SIG-M5 treated with dmso at 0.1 percent for 504 hours (cell line): Measurements from ENCODE around the gene H2BK1.
A peak's percentile ranks its signal among the peaks of the same experiment; 100 is the strongest.

ENCODE experiments used
- DNase-seq: peaks from one replicate; lab custom pipeline; 2025; ENCODE audit not compliant: unreplicated experiment; lab: John Stamatoyannopoulos, UW

H2BK1 gene

DNA sequence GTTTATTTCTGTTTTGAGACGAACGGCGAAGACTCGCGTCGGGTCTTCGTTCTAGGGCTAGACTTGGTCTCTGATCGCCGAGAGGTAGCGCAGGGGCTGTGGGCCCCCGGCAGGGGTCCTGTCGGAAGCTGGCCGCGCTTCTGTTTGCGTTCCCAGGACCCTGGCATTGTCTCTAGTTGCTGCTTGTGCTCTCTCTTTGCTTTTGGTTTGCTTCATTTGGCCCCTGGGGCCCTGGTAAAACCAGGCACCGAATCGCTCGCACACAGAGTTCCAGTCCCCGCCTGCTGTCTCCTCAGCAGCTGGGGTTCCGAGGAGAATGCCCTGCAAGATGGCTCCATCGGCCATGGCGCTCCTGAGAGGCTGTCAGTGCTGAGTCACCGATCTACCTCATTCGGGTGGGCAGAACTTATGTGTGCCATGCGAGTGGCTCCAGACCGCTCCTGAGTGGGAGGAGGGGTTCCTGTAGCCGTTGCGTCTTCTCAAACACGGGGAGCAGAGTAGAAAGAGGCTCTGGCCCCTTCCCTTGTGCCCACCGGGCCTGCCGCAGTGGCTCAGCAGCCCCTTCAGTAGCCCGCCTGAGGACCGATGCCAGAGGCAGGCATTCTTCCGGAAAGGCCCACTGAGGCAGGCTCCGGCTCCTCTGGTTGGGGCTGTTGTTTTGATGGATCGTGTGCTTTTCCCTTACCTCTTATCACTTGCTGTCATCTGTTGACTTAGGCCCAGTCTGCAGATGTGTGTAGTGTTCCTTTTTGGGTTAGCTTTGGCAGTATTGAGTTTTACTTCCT is 22.8 kb upstream of the H2BK1 start:
- DNase-seq: peak; percentile 58

DNA sequence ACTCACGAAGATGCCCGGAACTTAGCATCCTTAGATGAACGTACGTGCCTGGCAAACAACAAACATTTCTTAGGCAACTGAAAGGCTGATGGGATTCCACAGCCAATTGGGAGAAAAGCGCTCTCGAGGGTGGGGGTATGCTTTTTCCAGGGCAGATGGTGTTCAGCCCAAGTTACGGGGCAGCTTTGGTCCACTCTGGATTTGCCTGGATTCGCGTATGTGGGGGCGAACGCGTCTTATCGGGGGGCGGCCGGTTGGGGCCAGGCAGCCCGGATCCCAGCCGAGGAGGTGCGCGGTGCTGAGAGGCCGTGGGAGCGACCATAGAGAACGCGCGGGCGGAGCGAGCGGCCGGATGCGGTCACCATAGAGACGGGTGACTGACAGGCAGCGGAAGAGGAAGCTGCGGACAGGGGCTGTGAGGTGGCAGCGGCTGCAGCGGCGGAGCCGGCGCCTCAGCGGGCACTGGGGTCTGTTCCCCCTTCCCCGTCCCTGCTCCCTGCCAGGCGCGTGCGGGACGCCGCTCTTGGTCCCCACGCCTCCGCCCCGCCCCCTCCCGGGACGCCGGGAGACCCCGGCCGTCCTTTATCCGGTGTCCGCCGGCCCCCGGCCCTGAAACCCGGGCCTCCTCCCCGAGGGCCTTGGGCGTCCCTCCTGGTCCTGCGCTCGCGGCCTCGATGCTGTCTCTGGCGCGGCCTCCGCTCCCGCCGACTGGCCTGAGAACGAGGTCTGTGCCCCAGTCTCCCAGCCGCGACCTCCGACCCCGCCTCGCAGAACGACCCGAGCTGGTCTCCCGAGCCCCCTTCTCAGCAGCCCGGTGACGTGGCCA is 22.0 kb upstream of the H2BK1 start, which contains the start of gene CHPF2:
CHPF2 (plus strand) TSS at position 393 of the 826 bp plus-strand sequence. CDS start 1,529 bp downstream, outside the sequence.
- DNase-seq: peak; percentile 92

DNA sequence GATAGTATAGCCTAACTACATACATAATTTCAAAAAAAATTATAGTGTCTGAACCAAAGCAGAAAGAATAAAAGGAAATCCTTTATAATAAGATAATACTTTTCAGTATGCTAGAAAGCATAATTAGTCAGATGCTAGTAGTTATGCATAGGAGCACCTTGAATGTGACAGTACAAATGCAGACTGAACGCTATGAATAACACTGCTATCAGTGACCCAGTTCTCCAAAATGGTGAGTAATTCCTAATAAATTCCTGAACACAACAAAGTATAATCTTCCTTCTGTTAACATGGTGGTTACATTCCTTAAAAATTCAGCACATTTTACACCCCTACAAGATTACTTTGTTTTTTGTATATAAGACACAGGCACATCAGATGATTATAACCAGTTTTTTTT is 20.8 kb upstream of the H2BK1 start:
- no peak for DNase-seq

DNA sequence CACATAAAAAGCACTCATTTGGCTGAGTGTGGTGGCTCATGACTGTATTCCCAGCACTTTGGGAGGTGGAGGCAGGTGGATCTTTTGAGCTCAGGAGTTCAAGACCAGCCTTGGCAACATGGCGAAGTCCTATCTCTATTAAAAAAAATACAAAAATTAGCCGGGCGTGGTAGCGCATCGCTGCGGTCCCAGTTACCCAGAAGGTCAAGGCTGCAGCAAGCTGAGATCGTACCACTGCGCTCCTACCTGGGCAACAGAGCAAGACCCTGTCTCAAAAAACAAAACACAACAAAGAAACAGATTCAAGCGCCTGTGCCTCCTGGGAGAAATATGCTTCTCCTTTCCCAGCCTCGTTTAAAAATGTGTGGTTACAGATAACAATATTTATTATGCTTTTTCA is 19.0 kb upstream of the H2BK1 start:
- DNase-seq: no peak

DNA sequence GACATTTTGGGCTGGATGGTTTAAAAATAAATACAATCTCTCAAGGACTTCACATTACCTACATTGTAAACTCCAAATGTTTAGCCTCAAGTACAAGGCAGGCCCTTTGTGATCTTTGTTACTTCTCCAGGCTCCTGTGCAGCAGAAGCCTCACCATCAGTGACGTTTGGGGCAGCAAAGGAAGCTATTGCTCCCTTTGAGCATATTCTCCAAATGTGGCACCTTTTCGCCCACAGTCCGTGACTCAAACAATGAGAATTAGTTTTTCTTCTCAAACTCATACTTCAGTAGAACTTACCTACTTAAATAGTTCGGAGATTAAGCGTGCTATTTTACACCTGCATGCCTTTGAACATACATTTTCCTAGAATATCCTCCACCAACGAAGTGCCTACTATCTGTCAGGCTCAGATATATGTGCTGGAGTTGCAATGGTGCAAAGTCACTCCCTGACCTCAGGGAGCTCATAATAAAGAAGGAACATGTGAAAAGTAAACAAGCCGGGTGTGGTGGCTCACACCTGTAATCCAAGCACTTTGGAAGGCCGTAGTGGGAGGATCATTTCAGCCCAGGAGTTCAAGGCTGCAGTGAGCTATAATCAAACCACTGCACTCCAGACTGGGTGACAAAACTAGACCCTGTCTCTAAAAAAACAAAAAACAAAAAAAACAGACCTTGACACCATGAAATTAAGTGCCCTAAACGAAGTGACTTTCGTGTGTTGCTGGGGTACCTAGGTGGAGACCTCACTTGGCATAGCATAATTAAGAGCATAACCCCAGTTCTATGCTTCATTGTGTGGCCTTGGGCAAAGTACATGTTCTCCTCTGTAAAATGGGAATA is 18.0 kb upstream of the H2BK1 start:
- no peak for DNase-seq

DNA sequence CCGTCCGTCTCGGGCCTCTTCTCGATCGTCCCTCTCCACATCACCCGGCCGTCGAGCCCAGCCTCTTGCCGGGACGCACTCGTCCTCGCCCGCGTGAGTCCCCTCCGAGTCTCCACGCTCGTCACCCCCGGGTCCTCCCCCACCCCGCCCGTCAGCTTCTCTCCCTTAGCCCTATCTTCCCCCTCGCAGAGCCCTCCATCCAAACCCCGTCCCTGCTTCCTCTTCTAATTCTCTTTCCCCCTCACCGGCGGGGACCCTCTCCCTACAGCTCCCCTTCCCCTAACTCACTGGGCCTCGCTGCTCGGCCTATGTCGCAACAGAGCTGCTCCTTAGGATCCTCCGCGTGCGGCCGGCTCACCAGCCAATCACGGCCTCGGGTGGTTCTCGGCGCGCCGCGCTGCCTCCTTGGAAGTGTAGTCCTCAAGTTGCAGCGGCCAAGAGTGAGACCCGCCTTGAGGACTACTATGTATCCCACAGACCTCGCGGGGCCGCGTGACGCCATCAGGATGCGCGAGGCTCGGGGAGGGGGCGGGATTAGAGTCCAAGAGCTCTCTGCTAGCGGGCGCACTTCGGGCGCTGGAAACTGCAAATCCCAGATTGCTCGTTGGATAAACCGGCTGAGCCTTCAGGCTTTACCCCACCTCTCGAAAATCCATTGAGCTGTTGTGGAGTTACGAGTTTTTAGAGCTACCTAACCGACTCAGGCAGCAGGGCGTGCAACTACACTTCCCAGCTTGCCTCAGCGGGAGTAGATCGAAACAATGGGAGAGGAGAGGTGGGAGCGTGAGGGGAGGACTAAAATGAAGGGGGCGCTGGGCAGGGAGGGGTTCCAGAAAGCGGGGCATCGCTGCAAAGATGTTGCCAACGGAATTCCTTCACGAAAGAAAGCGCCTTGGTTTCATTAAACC is 16.8 kb upstream of the H2BK1 start, which contains the start of gene ABCF2:
ABCF2 (minus strand) TSS at position 331 of the 908 bp plus-strand sequence. CDS start 747 bp downstream, outside the sequence.
- peak; percentile 95 for DNase-seq

DNA sequence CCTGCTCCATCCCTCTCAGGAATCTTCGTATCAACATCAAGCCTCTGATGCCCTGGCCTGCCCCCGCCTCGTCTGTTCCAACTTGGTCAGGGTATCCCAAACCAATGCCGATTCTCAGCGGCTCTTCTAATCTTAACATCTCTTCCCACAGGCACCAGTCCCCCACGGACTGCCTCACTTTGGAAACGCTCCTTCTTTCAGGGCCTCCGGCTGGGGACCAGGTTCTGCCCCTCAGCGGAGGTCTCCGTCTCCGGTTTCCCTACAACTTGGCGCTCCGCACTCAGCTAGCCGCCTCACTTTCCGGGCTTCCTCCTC is 16.2 kb upstream of the H2BK1 start:
- no peak for DNase-seq

DNA sequence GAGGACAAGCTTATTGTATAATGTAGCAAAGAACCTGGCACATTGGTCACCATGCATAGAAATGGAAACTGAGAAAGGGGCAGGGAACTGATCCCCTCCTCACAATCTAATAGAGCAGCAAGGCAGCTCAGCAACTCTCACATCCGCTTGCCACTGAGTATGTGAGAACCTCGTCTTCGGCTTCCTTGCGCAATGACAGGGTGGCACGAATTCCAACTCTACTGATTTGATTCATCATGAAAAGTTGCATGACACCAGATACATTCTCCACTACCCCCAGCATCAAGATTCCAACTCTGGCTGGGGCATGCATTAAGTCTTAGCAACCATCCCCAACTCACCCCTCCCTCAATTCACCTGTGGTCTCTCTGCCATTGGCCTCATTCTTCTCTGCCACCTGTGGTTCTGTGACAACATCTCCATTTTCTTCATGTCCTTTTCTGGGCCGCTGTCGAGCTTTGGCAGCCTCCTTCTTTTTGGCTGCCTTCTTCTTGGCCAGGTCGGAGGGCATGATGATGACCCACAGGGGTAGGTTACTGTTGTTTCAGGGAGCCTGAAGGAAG is 15.7 kb upstream of the H2BK1 start:
- peak; percentile 73 for DNase-seq

DNA sequence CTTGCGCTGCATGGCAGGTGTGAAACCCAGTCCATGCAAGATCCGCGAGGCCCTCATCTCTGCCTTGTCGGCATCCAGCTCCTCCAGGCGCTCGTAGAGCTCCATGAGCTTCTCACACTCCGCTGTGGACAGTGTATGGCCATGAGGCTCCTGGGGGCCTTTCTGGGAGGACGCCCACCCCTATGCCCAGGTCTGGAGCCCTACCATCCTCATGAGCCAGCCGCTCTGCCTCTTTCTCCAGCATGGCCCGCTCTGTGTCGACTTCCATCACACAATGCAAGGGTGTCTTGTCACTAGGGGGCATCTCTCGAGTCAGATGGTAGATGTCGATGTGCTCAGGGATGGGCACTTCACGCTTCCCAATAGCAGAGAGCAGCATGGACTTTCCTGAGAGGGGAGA is 13.4 kb upstream of the H2BK1 start:
- no peak for DNase-seq

DNA sequence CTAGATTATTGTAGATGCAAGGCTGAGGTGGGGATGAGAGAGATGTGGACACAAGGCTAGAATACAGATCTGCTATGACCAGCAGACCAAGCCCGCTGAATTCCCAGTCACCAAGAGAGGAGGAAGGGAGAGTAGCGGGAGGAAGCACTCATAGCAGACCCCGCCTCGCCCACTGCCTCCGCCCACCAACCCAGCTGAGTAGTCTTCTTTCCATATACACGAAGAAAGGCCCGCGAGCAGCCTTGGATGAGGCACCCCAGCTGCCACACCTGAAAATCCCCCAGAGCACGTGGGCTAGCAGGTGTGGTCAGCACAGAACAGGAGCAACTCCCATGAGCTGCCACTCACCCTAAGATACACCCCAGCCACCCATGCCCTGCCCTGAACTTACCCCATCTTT is 7.9 kb upstream of the H2BK1 start:
- DNase-seq: no peak

DNA sequence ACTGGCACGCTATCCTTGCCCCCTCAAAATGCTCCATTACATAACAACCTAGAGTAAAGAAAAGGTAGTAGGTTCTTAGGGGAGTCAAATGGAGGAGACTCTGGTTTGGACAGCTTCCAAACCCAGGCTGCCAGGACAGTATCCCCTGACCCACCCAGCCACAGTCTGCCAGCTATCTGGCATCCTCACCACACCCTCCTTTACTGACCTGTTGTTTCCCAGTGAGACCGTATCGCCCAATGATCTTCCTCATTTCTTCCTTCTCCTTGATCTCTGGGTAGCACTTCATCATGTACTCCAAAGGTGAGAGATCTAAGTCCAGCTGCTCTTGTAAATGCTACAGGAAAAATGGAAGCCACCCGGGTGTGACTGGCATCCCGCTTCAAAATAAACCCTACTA is 5.1 kb upstream of the H2BK1 start:
- no peak for DNase-seq

DNA sequence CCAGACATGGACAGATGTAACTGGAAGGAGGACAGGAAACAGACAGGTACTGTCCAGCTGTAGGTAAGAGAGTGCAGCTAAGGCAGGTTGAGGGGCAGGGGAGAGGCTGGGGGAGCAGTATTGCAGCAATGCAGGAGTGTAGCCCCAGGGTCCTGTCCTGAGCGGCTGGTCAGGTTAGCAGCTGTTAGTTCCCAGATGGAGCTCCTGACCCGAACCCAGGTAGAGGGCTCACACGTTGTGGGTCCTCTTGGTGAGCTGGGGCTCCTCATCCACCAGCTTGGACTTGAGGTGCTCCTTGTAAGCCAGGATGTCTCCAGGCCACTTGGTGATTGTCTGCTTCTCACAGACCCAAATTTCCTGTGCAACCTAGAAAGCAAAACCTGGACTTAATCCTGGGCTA is 3.5 kb upstream of the H2BK1 start:
- DNase-seq: no peak

DNA sequence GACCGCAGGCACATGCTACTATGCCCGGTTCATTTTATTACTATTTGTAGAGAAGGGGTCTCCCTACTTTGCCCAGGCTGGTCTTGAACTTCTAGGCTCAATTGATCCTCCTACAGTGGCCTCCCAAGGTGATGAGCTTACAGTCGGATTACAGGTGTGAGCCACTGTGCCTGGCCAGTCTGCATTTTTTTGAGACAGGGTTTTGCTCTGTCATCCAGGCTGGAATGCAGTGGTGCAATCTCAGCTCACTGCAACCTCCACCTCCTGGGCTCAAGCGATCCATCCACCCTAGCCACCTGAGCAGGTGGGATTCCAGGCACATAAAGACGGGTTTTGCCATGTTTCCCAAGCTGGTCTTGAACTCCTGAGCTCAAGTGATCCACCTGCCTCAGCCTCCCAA is 2.3 kb upstream of the H2BK1 start:
- no peak for DNase-seq

DNA sequence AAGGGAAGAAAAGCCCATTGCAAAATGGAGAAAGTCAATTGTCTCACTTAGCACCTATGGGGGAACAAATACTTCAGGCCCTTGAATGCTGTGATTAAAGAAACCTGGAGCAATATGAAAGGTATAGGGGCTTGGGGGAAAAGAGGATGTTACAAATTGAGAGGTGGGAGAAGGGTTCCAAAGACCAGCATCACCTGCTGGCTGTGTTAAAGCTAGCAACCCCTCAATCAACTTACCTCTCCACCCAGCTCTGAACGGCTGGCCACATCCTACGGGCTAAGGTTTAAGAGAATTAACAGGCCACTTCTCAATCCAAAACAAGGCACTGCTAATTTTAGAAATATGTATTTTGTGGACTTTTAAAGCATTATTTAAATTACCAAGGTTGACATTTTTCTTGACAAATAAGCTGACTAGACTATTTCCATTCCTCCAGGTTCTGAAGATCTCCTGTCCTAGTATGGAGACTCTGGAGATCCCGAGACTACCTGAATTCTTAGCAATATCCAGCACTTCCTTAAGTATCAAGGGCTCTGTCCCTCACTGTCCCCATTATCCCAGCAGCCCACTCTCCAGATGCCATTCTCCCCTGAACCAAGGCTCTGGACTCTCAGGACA is 976 bp upstream of the H2BK1 start:
- no peak for DNase-seq

DNA sequence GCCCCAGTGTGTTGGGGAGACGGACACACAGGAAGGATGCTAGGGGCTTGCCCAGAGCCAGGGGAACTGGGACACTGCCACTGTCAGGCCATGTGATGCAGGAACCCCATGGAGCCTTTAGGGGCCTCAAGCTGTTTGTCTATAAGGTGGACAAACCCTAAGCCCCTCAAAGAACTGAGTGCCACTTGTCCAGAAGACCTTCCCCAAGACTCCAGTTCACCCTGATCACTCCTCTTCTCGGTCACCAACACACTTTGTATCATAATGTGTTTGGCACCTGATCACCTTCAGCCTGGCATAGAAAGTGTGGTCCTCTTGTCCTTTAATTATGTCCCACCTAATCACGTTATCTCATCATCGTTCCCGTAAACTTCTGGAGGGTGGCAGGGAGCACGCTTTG is 700 bp downstream of the H2BK1 start:
- no peak for DNase-seq

DNA sequence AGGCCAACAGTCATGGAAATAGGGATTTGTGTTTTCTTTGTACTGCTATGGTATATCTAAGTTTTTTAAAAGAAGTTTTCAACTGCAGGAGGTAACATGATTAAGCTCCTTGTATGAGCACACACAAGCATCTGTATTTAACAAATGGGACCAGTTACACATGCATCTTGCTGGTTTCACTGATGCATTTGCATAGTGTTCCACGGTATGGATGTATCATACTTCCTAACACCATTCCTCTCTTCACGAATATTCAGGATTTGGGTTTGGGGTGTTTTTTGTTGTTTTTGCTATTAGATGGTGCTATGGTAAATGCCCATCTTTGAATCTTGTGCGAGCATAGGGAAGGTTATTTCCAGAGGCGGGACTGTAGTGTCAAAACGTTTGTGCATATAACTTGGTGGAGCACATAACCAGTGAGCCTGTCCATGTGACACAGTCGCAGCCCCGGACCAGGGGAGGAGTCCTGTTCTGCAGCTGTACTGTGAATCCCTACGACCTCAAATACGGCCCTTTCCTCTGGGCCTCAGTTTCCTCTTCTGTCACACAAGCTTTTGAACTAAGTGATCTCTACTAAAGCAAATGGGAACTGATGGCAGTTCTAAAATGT is 1.9 kb downstream of the H2BK1 start:
- DNase-seq: no peak

DNA sequence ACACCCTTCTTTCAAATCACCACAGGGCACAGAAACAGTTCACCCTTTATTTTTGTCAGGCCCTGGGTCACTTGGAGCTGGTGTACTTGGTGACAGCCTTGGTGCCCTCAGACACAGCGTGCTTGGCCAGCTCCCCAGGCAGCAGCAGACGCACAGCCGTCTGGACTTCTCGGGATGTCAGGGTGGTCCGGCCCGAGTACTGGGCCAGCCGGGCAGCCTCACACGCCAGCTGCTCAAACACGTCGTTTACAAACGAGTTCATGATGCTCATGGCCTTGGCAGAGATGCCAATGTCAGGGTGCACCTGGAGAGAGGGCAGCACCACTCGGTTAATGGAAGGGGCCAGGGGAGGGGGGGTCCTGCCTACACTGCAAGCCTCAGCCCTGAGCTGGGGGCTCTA is 2.5 kb downstream of the H2BK1 start:
- no peak for DNase-seq

DNA sequence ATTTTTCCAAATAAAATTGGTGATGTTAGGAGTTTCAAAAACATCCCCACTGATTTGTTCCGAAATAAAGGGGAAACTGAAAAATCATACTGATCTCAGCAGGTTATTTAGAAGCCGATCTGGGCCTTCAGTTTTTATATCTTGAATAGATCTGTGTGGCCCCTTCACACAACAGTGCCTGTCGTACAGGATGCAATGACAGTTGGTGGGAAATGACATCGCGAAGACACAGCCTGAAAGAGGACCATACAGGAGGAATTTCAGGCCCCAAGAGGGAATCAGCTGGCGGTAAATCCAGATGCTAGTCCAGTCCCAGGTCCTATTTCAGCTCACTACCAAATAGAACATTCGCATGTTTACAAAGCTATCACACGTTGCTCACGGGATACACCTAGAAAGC is 3.0 kb downstream of the H2BK1 start:
- DNase-seq: no peak

DNA sequence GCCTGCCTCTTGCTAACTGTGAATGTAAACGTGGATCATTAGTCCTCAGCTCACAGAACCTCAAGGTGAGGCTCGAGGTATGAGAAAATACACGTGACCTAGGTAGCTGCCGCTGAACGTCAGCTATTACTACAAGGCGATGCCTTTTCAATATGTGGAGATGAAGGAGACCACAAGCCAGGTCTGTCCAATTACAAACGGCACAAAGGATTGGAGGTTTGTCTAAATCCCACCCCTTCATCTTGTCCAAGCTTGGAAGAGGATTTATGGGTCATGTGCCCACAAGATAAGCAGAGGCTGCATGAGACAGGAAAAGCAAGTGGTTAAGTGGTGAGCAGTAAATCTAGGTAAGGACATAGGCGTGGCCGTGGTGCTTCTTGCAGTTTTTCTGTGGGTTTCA is 3.4 kb downstream of the H2BK1 start:
- no peak for DNase-seq
